HFF-Myc (cell line): ENCODE results near the gene ADAMTS17.

Experiments used
- DNase-seq: peaks from one replicate; pipeline ENCODE4 v3.0.0-alpha.2; 2011; ENCODE audit warnings: low read depth; ENCODE audit errors: extremely low read depth
- H3K4me3 ChIP-seq: replicated peaks from 2 replicates; pipeline ENCODE4 v1.5.1; 2011; ENCODE audit warnings: low read depth, mild to moderate bottlenecking, control low read depth, low read length
- CTCF ChIP-seq: IDR thresholded peaks from 2 replicates; pipeline ENCODE4 v1.5.1; 2012; ENCODE audit warnings: mild to moderate bottlenecking, low read depth, low read length, control low read depth; ENCODE audit errors: missing control alignments

The ADAMTS17 gene

GRCh38 chr15:100174159-100174903 is 167.4 kb downstream of the ADAMTS17 start:
- H3K4me3 ChIP-seq, result no peak overlapping the region
- no peak for TF ChIP-seq CTCF
- no peak for DNase-seq

DNA sequence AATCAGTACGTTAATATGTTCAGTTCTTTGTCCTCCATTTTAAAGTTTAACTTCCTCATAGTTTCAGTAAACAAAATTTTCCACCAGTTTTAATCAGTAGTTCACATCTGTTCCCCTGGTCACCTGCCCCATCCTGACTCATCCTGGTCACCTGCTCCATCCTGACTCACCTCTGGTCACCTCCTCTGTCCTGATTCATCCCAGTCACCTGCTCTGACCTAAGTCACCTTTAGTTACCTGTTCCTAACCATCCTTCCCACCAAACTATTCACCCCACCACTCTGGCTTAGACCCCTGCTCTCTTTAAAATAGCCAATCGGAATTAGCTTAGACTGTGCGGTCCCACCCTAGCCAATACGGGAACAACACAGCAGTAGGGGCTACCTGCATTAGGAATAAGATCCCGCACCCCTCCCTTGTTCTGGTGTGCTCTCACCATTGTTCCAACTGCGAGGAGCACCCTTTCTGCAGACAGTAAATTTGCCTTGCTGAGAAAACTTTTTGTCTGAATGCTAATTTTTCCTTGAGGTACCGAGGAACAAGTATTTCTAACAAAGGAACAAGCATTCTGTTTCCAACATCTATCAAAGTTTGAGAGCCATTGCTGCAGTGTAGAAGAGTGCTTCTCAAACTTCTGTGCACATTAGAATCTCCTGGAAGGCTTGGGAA is 169.3 kb downstream of the ADAMTS17 start:
- no peak for TF ChIP-seq CTCF
- no peak overlapping the region for H3K4me3 ChIP-seq
- no peak for DNase-seq

- no peak overlapping the region for H3K4me3 ChIP-seq
- no peak for TF ChIP-seq CTCF
- no peak for DNase-seq
Measured at GRCh38 chr15:100171411-100171810, 170.4 kb downstream of the ADAMTS17 start.

DNA sequence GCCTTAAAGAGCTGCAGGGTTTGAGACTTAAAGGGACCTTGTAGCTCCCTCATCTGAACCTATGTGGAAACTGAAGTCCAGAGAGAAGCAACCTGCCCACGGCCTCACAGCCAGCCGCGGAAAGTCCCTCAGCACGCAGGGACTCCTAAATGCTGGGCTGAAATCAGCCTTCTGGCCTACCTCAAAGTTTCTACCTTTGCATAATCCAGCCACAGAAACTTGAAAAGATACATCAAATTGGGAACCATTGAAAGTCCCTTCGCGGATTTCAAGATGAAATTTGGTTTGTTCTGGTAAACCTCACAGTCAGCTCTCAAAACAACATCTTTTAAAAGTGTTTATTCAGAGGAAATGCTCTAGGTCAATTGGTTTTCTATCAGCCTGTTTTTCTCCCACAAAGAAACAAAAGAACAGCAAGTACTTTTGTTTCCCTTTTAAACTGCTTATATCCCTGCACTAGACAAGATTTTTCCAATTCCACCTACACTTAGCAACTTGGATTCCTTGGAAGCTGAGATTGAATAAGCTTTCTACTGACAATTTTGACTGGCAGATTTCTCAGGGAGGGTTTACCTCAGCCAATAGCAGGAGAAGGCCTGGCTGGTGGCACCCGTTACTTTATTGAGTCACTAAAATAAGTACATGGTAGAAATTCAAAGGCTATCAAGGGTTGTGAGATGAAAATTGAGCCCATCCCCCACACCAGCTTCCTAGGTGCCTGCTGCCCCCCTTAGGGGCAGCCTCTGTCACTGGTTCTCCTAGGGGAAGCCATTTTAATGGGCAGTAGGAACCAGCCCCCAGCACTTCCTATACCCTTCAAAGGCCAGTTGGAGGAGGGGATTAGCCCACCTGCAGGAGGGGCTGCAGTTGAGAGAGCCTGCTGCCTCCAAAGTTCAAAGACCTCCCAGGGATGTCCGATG is 171.2 kb downstream of the ADAMTS17 start:
- TF ChIP-seq CTCF, result no peak
- DNase-seq, result no peak
- H3K4me3 ChIP-seq, result no peak overlapping the region

GRCh38 chr15:100169615-100170290 is 172.0 kb downstream of the ADAMTS17 start:
- H3K4me3 ChIP-seq, result no peak overlapping the region
- no peak for TF ChIP-seq CTCF
- no peak for DNase-seq

DNA sequence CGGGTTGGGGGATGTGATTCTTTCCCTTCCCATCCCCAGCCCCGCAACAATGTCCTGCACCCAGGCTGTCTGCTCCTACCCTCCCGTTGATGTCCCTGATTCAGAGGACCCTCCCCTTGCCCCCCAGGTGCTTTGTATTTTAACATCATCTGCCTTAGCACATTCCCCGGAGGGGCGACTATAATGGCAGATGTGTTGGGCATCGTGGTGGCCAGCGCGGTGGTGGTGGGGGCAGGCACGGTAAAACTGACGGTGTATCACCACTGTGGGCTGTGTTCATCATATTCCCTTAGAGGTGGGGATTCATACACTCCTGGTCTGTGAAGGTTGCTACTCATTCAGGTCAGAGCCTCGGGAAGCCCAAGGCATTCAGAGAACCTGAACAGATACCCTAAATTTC is 173.0 kb downstream of the ADAMTS17 start:
- TF ChIP-seq CTCF, result no peak
- H3K4me3 ChIP-seq, result no peak overlapping the region
- no peak for DNase-seq
